ENCODE measurements around the gene CXCL3.
A peak's percentile ranks its signal among the peaks of the same experiment; 100 is the strongest.
"Not testable (repeated sequence)": the region's sequence is repeated elsewhere in the genome, so short reads cannot be mapped to it uniquely, and the experiment has no call there.

CXCL3 gene

DNA sequence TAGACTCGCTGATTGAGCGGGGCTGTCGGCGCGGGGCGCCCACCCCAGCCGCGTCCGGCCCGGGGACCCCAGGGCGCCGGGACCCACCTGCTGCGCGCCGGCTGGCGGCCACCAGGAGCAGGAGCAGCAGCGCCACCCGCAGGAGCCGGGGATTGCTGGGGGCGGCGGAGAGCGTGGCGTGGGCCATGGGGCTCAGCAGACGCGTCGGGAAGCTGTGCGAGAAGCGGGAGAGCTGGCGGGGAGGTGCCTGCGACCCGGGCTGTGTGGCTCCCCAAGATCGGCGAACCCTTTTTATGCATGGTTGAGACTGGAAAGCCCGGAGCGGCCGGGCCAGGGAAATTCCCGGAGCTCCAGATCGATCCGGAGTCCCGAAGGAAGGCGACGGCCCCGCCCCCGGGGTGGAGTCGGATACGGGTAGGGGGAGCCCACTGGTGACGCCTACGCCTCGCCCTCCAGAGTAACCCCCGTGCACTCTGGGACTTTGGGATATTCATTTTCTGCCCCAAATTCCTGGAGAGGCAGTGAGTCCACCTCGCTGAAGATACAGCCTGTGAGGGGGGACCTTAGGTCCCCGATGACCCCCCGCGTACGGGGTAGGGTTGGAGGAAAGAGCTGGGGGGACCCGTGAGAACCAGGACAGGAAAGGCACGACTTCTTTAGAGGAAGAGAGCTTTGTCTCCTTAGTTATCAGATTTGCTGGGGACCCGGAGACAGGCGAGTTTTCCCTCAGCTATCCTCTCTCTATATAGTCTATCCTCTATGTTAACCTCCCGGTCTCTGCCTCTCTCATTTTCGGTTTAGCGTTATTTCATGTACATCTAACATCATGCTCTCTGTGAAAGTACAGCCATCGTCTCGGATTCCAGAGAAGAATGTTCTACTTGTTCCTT, at the start of gene CXCL3:
TSS of gene CXCL3 (minus strand) at position 265 of the 890 bp plus-strand sequence. CDS start at position 187, 78 bp downstream.
- no peak for DNase-seq

DNA sequence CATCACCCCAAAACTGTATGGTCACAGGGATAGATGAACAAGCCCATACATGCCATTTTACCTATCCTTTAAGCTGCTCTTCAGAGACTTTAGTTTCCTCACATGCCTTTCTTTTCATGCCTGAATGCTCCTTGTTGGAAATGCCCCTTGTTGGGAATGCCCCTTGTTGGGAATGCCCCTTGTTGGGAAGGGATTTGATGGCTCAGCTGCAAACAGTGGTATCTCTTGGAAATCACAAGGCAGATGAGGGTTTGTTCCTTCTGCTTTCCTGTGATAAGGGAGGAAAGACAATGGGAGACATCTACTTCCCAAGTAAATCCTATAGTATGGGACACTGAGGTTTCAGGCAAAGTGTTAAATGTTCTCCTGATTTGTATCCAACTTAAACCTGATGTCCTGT, 49.0 kb upstream of the CXCL3 start:
- DNase-seq: no peak

DNA sequence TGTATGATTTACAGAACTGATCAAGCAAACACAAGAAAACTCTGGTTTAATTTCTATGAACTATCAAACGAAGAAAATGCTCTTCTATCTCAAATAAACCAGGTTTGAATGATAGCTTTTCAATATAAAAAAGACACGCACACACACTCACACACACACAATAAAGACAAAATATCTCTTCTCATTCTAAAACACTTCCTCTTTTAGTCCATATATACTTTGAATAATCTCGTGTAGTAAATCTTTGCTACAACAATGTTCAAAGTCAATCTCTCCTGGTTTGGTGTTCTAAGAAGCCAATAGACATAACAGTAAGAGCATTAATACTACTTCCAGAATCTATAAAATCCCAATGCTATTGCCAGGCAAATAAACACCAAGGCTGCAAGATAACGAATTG, 47.2 kb upstream of the CXCL3 start:
- no peak for DNase-seq

DNA sequence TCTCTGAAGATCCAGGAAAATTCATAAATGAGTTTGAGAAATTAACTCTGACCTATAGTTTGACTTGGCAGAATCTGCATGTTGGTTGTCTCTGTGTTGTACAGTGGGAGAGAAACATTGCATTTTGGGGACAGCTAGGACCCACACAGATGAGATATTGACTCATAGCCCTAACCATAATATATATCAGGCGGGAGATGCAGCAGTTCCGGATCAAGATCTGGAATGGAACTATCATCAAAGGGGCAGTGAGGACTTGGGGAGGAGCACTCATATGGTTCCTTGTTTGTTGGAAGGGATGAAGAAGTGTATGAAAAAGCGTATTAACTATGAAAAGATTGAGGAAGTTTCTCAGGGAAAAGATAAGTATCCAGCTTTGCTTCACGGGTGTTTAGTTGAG, 46.5 kb upstream of the CXCL3 start:
- DNase-seq: no peak

DNA sequence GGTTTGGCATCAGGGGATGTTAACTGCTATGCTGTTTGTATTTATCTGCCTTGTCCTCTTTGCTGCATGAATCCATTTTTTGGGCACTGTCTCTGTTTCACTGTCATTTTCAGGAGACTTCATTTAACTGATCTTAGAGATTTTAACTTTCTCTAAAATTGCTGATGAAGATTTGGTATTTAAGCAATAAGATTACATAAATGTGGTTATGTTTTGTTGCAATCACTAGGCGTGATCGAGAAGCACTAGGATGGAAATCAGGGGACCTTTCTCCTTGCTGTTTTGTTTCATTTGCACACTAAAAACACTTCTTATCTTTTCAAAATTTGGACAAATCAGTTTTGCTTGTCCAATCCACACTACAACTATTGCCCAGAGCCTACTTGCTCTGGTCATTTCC, 45.1 kb upstream of the CXCL3 start:
- DNase-seq: no peak

DNA sequence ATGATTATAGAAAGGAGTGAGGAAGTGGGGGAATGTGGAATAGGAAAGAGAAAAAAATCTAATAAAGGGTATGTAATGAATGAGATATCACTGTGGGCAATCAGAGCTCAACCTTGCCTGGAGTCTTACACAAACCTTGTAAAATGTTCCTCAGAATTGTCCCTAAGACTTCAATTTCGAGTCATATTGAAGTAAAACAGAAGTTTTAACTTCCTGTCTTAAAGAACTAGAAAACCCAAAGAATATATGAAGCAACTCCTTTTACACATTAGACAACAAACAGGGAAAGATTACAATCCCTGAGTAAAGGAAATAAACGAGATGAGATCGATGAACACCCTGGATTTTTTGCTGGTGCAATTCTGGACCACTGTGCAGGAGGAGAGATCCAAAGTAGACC, 42.5 kb upstream of the CXCL3 start:
- DNase-seq: no peak

DNA sequence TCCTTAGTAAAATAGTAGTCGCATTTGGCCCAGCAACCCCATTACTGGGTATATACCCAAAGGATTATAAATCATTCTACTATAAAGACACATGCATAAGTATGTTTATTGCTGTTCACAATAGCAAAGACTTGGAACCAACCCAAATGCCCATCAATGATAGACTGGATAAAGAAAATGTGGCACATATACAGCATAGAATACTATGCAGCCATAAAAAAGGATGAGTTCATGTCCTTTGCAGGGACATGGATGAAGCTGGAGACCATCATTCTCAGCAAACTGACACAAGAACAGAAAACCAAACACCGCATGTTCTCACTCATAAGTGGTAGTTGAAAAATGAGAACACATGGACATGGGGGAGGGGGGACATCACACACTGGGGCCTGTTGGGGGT, 41.9 kb upstream of the CXCL3 start:
- not testable (repeated sequence) for DNase-seq

DNA sequence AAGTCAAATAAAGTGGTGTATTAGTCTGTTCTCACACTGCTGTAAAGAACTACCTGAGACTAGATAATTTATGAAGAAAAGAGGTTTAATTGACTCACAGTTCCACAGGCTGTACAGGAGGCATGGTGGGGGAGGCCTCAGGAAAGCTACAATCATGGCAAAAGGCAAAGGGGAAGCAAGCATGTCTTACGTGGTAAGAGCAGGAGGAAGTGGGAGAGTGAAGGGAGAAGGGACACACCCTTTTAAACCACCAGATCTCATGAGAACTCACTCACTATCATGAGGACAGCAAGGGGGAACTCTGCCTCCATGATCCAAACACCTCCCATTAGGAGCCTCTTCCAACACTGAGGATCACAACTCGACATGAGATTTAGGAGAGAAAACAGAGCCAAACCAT, 40.5 kb upstream of the CXCL3 start:
- not testable (repeated sequence) for DNase-seq

DNA sequence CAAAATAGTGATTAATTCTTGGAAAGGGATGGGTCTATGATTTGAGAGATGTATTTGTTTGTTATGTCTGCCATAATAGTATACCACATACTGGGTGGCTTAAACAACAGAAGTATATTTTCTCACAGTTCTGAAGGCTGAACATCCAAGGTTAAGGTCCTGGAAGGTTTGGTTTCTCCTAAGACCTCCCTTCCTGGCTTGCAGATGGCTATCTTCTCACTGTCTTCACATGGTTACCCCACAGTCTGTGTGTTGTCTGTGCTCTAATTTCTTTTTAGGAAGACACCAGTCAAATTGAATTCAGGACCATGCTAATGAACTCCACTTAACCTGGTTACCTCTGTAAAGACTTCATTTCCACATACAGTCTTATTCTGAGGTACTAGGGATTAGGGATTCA, 34.9 kb upstream of the CXCL3 start:
- DNase-seq: no peak

DNA sequence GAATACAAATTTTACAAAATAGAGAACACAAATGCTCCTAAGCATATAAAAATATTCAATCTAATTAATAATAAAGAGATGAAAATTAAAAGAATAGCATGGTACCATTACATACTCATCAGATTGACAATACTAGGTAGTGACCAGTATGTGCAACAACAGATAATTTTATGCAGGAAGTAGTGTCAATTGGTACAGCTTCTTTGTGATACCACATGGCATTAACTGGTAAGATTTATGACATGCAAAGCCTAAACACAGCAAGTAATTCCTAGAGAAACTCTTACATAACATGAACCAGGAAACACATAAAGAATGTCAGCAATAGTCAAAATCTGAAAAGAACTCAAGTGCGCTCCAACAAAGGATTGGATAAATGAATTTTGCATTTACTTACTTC, 34.2 kb upstream of the CXCL3 start:
- DNase-seq: no peak

DNA sequence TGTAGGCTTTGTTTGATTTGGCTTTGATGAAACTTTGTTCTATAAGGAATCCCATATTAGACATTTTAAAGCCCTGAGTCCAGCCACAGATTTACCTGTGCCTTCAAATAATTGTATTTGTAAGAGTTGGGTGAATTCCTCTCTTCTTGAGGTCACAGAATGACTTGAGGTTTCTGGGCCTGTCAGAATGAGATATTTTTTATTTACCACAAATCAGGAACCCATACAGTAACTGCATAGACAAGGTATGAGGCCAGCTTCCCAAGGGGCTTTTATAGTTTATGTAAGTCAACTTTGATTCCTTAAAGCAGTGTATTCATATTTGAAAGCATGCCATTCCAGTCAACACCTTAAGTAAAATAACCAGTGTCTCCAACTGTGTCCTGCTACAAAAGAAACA, 29.1 kb upstream of the CXCL3 start:
- DNase-seq: no peak

DNA sequence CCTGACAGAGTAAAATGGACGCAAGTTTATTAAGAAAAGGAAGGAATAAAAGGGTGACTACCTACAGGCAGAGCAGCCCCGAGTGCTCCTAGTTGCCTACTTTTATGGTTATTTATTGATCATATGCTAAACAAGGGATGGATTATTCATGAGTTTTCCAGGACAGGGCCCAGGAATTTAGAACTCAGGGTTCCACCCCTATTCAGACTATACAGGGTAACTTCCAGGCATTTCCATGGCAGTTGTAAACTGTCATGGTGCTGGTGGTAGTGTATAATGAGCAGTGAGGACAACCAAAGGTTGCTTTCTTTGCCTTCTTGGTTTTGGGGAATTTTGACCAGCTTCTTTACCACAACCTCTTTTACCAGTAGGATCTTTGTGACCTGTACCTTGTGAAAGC, 27.7 kb upstream of the CXCL3 start:
- DNase-seq: no peak

DNA sequence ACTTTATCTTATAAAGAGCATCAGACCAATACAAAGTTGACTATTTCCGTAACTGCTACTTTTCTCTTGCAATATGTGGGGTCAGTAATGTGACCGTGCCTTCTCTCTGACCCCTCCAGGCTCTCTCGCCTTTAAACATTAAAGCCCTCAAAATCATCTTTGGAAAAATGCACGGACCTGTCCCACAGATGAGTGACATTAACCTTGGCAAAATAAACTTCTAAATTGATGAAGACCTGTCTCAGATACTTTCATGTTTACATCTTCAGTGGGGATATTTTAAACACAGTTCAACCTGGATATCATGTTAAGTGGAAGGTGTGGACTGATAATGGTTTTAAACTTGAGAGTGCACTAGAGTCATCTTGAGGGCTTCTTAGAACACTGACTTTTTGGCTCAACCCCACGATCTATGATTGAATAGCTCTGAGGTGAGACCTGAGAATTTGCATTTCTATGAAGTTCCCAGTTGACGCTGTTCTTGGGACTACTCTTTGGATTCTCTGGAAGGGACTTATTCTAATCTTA, 26.7 kb upstream of the CXCL3 start:
- DNase-seq: no peak

DNA sequence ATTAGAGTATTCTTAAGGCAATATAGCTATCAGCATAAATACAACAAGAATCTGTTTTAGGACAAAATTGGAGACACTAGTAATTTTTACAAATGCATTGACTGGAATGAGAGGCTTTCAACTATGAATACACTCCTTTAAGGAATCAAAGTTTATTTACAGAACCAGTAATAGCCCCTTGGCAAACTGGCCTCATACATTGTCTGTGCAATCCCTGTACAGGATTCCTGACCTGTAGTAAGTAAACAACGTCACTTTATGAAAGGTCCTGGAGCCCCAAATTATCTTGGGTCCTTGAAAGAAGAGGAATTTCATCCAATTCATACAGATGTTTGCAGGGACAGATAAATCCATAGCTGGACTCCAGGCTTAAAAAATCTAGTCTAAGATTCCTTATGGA, 25.4 kb upstream of the CXCL3 start:
- DNase-seq: no peak

DNA sequence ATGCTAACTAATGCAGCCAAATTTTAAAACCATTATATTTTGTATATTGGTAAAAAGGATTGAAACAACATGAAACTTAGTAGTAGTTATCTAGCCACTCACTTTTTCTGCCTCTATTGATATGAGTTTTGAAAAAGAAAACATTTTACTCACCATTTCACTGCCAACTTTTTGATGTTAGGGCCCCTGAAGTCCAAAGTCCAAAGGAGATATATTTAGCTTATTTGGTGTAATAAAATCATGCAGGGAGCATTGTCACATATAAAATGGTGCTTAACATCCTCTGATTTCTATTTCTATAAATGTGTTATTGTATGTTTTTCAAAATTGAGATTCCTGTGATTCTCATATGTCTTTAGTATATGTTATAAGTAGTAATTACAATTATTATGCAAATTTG, 24.5 kb upstream of the CXCL3 start:
- DNase-seq: no peak

DNA sequence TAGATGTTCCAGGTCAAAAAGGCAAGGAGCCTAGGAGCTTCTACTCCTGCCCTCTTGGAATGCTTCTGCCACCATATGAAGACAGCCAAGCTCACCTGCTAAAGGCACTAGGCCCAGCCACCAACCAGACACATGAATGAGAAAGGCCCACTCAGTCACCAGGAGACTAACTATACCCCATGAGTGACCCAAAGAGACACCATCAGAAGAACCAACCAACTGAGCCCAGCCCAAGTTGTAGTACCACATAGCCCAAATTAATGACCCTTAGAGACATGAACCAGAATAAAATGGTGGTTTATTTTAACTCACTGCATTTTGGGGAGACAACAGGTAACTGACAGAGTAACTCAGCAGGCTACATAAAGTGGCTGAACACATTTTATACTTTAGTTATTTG, 22.9 kb upstream of the CXCL3 start:
- no peak for DNase-seq

DNA sequence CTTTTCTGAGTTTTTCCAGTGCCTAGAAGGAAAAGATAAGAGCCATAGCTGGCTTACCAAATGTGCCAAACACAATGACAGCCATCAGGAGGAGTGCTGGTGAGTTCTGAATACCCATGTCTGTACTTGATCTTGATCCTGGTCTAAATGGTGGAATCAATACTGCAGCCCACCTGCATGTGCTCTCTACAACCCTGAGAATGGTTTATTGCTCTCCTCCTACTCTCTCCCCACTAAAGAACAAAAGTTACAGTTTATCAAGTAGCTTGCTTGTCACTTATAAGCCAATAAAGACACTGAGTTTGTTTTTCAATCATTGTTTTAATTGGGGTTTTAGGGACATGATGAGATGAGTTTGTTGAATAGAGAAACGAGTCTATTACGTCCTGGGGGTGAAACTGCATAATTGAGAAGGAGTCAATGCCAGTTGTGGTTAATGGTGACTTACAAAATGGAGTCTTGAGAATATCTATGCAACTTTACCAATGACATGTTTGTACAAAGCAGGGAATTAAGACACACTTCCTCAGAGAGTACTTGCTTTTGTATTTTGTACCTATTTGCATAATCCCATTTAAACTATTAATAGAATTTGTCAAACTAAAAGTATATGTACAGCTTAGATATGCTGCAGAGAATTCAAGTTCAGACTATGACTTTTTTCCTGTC, 20.8 kb upstream of the CXCL3 start:
- no peak for DNase-seq

DNA sequence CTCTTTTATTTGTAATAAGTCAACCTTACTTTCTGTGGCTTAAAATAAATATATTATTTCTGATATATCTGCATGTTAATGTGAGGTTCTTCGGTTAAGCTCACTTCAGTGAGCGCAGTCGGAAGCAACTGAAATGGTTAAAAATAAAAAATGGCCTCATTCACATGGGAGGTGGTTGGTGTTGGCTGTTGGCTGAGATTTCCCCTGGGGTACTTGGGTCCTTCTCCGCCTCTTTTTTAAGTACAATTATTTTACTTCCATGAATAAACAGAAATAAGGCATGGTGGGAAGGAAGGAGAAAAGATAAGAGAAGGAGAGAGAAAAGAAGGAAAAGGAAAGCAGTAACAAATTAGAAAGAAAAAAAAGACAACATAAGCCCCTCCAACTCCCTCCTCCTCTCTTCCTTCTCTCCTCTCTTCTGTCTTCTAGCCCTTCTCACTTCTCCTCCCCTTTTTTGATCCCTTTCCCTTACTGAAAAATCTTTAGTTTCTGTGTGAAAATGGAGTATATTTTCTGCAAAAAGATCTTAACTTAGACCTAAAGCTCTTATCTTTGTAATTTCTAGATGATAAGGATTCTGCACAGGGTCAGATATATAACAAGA, 19.7 kb upstream of the CXCL3 start:
- no peak for DNase-seq

DNA sequence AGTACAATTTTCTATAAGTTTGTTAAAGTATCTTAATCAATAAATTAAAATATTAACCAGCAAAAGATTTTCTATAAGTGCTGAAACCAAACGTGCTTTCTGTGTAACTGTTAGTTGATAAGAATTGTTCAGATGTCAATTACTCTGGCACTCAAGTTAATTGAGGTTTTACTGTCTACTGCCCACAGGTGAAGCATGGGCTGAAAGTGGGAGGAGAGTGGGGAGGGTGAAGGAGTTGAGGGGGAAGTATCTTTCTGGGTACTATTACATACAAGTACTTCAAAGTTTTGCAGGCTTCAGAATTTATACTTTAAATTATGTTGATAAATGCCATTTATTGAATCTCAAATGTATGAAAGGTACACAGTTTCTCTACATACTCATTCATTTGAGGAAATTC, 19.1 kb upstream of the CXCL3 start:
- no peak for DNase-seq

DNA sequence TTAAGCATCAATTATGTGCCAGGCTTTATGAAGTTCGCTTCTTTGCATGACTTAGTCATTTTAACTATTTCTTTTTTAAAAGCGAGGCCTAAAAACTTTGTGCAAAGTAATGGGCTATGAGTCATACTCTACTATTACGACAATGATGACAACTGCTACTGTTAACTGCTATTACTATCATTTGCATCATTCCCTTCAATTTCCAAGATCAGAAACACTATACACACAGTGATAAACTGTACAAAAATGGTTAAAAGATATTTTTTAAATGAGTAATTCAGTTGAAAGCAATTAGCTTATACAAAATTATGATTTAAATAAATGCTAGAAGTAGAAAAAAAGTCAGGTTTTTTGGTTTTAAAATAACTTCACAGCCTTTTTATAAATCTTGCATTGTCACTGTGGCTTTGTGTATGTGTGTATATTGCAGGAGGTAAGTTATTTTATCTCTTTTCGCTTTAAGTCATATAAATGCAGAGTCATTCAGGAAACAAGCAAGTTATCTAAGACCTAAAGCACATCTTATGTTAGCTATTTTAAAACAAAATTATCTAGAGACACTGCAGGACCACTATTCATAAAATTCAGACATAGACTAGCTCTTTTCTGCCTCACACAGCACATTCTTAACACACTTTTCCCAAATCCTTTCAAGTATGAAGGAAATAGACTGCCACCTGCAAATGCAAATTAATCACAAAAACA, 18.5 kb upstream of the CXCL3 start:
- no peak for DNase-seq

DNA sequence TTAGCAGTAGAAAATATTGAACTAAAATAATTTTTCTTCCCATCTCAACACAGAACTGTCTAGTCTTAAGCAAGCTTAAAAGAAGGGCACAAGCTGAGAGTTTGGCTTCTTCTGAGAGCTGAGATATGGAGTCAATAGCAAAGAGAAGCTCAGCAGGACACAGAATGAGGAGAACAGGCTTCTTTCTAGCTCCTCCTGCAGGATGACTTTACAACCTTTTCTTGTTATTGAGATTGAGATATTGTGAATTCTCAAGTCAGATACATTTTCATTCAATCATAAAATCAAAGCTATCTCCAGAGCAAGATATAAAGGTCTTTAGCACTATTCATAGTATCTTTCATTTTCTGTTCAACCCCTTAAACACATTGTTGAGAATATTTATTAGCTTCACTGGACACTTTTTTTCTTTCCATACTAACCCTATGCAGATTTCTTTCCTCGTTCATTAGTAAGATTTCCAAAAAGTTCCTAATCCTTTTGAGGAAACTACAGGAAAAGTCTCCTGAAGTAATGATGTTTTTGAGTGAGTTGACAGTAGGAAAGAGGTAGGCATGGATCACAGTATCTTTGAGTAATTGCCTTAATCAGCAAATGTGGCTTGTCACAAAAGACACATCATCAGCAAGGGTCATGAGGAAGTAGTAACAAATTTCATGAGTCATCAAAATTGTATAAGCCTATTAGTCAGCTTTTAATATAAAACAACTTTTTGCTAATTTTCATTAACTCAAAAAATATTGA, 17.8 kb upstream of the CXCL3 start:
- DNase-seq: no peak

DNA sequence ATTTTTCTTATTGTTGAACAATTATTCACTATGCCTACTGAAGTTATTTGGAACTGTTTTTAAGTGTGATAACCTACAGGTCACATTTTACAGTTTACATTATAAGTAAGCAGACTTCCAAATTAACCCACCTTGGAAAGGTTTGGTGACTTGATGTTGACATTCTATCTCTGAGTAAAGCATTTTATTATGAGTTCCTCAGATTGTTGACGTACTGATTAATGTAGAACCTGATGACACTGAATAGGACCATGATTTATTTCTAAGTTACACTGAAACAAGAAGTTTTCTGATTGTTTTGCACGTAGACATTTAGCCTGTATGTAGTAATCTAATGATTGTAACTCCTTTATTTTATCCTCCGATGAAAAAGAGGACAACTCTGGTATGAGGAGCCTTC, 17.0 kb upstream of the CXCL3 start:
- no peak for DNase-seq

DNA sequence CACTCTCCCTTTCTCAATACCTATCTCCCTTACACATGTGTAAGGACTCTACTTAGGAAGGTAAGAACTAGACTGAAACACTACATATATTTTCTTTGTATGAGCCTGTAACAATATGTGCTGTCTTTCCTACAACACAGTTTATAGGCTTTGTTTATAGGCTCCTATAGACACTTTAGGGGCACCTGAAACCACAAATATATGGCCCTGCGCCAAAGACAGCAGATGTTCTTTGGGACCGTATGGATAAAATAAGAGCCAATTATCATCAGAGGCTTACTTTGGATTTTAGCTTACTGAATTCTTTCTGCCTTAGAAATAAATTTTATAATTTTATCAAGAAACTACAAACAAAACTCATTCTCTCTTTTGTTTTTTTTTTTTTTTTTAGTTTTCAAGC, 16.6 kb upstream of the CXCL3 start:
- DNase-seq: peak; percentile 54

Data from NCI-H510A (cell line).